ENCODE measurements around the gene CASKIN1. TPM values are rescaled to one million over a fixed set of nuclear protein-coding genes. Genes with fewer than 3 reads are reported as not detected.

The CASKIN1 gene
- total and polyA plus RNA-seq, 2 experiments from 2014 or later, result 1.0 to 6.2 TPM

DNA sequence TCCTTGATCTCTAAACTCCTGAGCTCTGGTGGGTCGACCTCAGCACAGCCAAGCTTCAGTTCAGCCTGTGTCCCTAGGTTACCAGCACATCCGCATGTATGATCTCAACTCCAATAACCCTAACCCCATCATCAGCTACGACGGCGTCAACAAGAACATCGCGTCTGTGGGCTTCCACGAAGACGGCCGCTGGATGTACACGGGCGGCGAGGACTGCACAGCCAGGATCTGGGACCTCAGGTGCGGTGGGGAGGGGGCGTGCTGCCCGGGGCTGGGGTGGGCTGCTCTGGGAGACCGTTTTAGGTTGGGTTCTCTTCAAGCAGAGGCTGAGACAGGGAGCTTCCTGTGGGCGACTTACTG, 10.0 kb upstream of the CASKIN1 start:
- Mint-ChIP-seq H3K36me3 (ENCODE audit: low read depth) (peaks cover 14% of the 10 kb centered on the region), H3K9me3 (no peaks in the 10 kb centered on the region), H3K27me3 (ENCODE audit: insufficient read depth, low read depth, poor library complexity) (peaks cover 19% of the 10 kb centered on the region), H3K27ac (no peak overlapping the region), H3K4me3 (peak overlapping the region; percentile 84), H3K4me1 (peaks cover 13% of the 10 kb centered on the region)
- Histone ChIP-seq H3K27ac (ENCODE audit: low read depth) (no peak overlapping the region), H3K79me2 (replicated peaks; ENCODE audit: insufficient read depth) (no peaks in the 10 kb centered on the region), H3K36me3 (ENCODE audit: insufficient read depth) (no peaks in the 10 kb centered on the region), H3K27me3 (ENCODE audit: insufficient read depth) (peaks cover 9% of the 10 kb centered on the region; the same call in 1 of the 2 replicates), H3K4me1 (ENCODE audit: insufficient read depth) (peaks cover 4% of the 10 kb centered on the region; the same call in 1 of the 2 replicates), H3K4me3 (peak overlapping the region; percentile 95), H3F3A (replicated peaks; ENCODE audit: low read depth) (peaks cover 9% of the 10 kb centered on the region; the same call in 1 of the 2 replicates), H3K9me2 (ENCODE audit: insufficient read depth) (no peaks in the 10 kb centered on the region), H4K20me1 (replicated peaks; ENCODE audit: insufficient read depth) (no peaks in the 10 kb centered on the region), H3K4me2 (peak overlapping the region; percentile 95), H2AFZ (no peak overlapping the region)
- no peak for ATAC-seq
- no peak for DNase-seq (ENCODE audit: low spot score)
- TF ChIP-seq EZH2phosphoT487 (IDR thresholded peaks at IDR 0.05; ENCODE audit: unreplicated experiment) (no peak), JUNB (IDR thresholded peaks at IDR 0.05; ENCODE audit: unreplicated experiment) (no peak), ZNF114 (CRISPR knock-in tag; IDR thresholded peaks at IDR 0.05) (no peak)

DNA sequence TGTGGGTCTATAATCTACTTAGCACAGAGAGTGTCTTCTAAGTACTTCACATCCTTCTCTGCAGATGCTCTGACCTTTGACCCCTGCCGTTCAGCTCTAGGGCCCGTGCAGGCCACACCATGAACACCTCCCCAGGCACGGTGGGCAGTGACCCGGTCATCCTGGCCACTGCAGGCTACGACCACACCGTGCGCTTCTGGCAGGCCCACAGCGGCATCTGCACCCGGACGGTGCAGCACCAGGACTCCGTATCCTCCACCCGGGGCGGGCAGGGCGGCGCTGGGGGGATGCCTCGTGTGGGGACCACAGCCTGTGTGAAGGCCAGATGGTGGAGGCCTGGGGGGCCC, 9.5 kb upstream of the CASKIN1 start:
- ATAC-seq, result peak; percentile 28
- H3K36me3 ChIP-seq (ENCODE audit: insufficient read depth), result no peaks in the 10 kb centered on the region
- peaks cover 19% of the 10 kb centered on the region for H3K27me3 Mint-ChIP-seq (ENCODE audit: insufficient read depth, low read depth, poor library complexity)
- no peaks in the 10 kb centered on the region for H3K79me2 ChIP-seq (replicated peaks; ENCODE audit: insufficient read depth)
- H3K36me3 Mint-ChIP-seq (ENCODE audit: low read depth), result peaks cover 14% of the 10 kb centered on the region
- H2AFZ ChIP-seq, result no peak overlapping the region; the same call in 1 of the 2 replicates
- peaks cover 13% of the 10 kb centered on the region for H3K4me1 Mint-ChIP-seq
- no peak overlapping the region for H3K27ac ChIP-seq (ENCODE audit: low read depth)
- TF ChIP-seq, protein P1, sequence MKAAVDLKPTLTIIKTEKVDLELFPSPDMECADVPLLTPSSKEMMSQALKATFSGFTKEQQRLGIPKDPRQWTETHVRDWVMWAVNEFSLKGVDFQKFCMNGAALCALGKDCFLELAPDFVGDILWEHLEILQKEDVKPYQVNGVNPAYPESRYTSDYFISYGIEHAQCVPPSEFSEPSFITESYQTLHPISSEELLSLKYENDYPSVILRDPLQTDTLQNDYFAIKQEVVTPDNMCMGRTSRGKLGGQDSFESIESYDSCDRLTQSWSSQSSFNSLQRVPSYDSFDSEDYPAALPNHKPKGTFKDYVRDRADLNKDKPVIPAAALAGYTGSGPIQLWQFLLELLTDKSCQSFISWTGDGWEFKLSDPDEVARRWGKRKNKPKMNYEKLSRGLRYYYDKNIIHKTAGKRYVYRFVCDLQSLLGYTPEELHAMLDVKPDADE (IDR thresholded peaks at IDR 0.05), result no peak
- no peak for TF ChIP-seq STAT1 (IDR thresholded peaks at IDR 0.05; ENCODE audit: unreplicated experiment)
- TF ChIP-seq, protein P2, sequence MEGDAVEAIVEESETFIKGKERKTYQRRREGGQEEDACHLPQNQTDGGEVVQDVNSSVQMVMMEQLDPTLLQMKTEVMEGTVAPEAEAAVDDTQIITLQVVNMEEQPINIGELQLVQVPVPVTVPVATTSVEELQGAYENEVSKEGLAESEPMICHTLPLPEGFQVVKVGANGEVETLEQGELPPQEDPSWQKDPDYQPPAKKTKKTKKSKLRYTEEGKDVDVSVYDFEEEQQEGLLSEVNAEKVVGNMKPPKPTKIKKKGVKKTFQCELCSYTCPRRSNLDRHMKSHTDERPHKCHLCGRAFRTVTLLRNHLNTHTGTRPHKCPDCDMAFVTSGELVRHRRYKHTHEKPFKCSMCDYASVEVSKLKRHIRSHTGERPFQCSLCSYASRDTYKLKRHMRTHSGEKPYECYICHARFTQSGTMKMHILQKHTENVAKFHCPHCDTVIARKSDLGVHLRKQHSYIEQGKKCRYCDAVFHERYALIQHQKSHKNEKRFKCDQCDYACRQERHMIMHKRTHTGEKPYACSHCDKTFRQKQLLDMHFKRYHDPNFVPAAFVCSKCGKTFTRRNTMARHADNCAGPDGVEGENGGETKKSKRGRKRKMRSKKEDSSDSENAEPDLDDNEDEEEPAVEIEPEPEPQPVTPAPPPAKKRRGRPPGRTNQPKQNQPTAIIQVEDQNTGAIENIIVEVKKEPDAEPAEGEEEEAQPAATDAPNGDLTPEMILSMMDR (conservative IDR thresholded peaks at IDR 0.05; ENCODE audit: low read depth in 2 of 2), result no peak
- no peak for TF ChIP-seq CREB1 (CRISPR knock-in tag; IDR thresholded peaks at IDR 0.05; ENCODE audit: low read depth)
- TF ChIP-seq ZNF331 (CRISPR knock-in tag; IDR thresholded peaks at IDR 0.05; ENCODE audit: low read depth), result no peak
- TF ChIP-seq, protein P3, sequence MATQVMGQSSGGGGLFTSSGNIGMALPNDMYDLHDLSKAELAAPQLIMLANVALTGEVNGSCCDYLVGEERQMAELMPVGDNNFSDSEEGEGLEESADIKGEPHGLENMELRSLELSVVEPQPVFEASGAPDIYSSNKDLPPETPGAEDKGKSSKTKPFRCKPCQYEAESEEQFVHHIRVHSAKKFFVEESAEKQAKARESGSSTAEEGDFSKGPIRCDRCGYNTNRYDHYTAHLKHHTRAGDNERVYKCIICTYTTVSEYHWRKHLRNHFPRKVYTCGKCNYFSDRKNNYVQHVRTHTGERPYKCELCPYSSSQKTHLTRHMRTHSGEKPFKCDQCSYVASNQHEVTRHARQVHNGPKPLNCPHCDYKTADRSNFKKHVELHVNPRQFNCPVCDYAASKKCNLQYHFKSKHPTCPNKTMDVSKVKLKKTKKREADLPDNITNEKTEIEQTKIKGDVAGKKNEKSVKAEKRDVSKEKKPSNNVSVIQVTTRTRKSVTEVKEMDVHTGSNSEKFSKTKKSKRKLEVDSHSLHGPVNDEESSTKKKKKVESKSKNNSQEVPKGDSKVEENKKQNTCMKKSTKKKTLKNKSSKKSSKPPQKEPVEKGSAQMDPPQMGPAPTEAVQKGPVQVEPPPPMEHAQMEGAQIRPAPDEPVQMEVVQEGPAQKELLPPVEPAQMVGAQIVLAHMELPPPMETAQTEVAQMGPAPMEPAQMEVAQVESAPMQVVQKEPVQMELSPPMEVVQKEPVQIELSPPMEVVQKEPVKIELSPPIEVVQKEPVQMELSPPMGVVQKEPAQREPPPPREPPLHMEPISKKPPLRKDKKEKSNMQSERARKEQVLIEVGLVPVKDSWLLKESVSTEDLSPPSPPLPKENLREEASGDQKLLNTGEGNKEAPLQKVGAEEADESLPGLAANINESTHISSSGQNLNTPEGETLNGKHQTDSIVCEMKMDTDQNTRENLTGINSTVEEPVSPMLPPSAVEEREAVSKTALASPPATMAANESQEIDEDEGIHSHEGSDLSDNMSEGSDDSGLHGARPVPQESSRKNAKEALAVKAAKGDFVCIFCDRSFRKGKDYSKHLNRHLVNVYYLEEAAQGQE (IDR thresholded peaks at IDR 0.05; ENCODE audit: unreplicated experiment), result no peak
- H3K27ac Mint-ChIP-seq, result no peak overlapping the region
- H3K4me3 Mint-ChIP-seq, result peak overlapping the region; percentile 84
- H3K4me1 ChIP-seq (ENCODE audit: insufficient read depth), result peaks cover 4% of the 10 kb centered on the region; the same call in 1 of the 2 replicates
- no peaks in the 10 kb centered on the region for H3K9me3 Mint-ChIP-seq
- H3K4me2 ChIP-seq, result peak overlapping the region; percentile 95
- no peaks in the 10 kb centered on the region for H3K9me2 ChIP-seq (ENCODE audit: insufficient read depth)
- DNase-seq (ENCODE audit: low spot score), result no peak
- H3K4me3 ChIP-seq, result peak overlapping the region; percentile 95
- H4K20me1 ChIP-seq (replicated peaks; ENCODE audit: insufficient read depth), result no peaks in the 10 kb centered on the region
- peaks cover 10% of the 10 kb centered on the region; the same call in 1 of the 2 replicates for H3K27me3 ChIP-seq (ENCODE audit: insufficient read depth)
- H3F3A ChIP-seq (replicated peaks; ENCODE audit: low read depth), result peaks cover 4% of the 10 kb centered on the region; the same call in 1 of the 2 replicates

Measured in GM23338 (cell line).